IPS DF 4.7 (cell line): ENCODE results near the gene PROK1.
A peak's percentile ranks its signal among the peaks of the same experiment; 100 is the strongest.
"Not testable (repeated sequence)": the region's sequence is repeated elsewhere in the genome, so short reads cannot be mapped to it uniquely, and the experiment has no call there.

ENCODE experiments used
- DNase-seq: peaks from one replicate; pipeline ENCODE4 v3.0.0-alpha.2; 2013; ENCODE audit warnings: low spot score; ENCODE audit errors: extremely low read depth

The PROK1 gene

GRCh38 chr1:110450929-110451328 lies at the start of gene PROK1:
TSS of gene PROK1 (plus strand) at chr1:110451149. CDS start at chr1:110451217, 68 bp downstream.
- DNase-seq = no peak

- DNase-seq = no peak
Measured at GRCh38 chr1:110403805-110404204, 47.1 kb upstream of the PROK1 start.

GRCh38 chr1:110404401-110404800 lies 46.5 kb upstream of the PROK1 start:
- DNase-seq = no peak

GRCh38 chr1:110406407-110406806 lies 44.5 kb upstream of the PROK1 start:
- not testable (repeated sequence) for DNase-seq

GRCh38 chr1:110407260-110408210 lies 43.4 kb upstream of the PROK1 start, which contains the start of gene LAMTOR5:
TSS of gene LAMTOR5 (minus strand) at chr1:110407694. CDS start at chr1:110407620, 74 bp downstream.
- DNase-seq = peak; percentile 71

GRCh38 chr1:110408488-110408887 lies 42.5 kb upstream of the PROK1 start:
- no peak for DNase-seq

GRCh38 chr1:110409316-110409715 lies 41.6 kb upstream of the PROK1 start:
- DNase-seq = no peak

- no peak for DNase-seq
Measured at GRCh38 chr1:110411173-110411735, 39.7 kb upstream of the PROK1 start.

GRCh38 chr1:110412576-110412975 lies 38.4 kb upstream of the PROK1 start:
- peak; percentile 56 for DNase-seq

- DNase-seq = not testable (repeated sequence)
Measured at GRCh38 chr1:110413045-110413444, 37.9 kb upstream of the PROK1 start.

GRCh38 chr1:110418729-110419128 lies 32.2 kb upstream of the PROK1 start:
- DNase-seq = no peak

GRCh38 chr1:110420023-110420662 lies 30.8 kb upstream of the PROK1 start:
- no peak for DNase-seq

GRCh38 chr1:110420874-110421793 lies 29.8 kb upstream of the PROK1 start:
- no peak for DNase-seq

- DNase-seq = no peak
Measured at GRCh38 chr1:110424699-110425611, 26.0 kb upstream of the PROK1 start.

GRCh38 chr1:110425612-110426152 lies 25.3 kb upstream of the PROK1 start:
- no peak for DNase-seq

GRCh38 chr1:110426854-110427253 lies 24.1 kb upstream of the PROK1 start:
- DNase-seq = no peak

GRCh38 chr1:110428946-110429345 lies 22.0 kb upstream of the PROK1 start:
- no peak for DNase-seq

GRCh38 chr1:110430366-110430765 lies 20.6 kb upstream of the PROK1 start:
- no peak for DNase-seq

- DNase-seq = no peak
Measured at GRCh38 chr1:110430901-110431300, 20.0 kb upstream of the PROK1 start.

- DNase-seq = no peak
Measured at GRCh38 chr1:110433213-110433612, 17.7 kb upstream of the PROK1 start.
